ENCODE results near the gene PRDM16. TPM values are rescaled to one million over a fixed set of nuclear protein-coding genes. Genes with fewer than 3 reads are reported as not detected.

The PRDM16 gene
- total RNA-seq, 1 donor from 2014 or later, result 0.43 TPM

DNA sequence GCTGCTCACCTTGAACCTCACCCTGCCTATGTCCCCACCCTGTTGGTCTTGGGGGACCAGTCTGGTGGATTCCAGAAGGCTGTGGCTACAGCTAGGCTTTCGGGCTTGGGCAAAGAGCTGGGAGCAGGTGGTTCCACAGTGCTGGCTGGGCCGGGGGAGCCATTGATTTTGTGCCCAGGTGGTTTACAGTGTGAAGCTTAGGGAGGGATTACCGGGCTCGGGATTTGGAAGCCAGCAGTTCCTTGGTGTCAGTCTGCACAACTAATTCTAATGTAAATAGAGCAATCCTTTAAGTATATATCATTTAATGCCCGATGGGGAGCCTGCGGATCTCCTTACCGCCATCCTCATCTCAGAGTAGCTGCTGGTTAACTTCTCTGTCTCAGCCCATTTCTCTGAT, 38.2 kb downstream of the PRDM16 start:
- Mint-ChIP-seq H3K9me3 (ENCODE audit: unreplicated experiment) (peaks cover 4% of the 10 kb centered on the region), H3K27me3 (ENCODE audit: low read depth, unreplicated experiment) (peaks cover 41% of the 10 kb centered on the region), H3K4me3 (ENCODE audit: unreplicated experiment) (no peak overlapping the region), H3K4me1 (ENCODE audit: low read depth, unreplicated experiment) (no peaks in the 10 kb centered on the region), H3K27ac (ENCODE audit: unreplicated experiment) (no peak overlapping the region), H3K36me3 (ENCODE audit: low read depth, unreplicated experiment) (no peaks in the 10 kb centered on the region)
- TF ChIP-seq, protein P1, sequence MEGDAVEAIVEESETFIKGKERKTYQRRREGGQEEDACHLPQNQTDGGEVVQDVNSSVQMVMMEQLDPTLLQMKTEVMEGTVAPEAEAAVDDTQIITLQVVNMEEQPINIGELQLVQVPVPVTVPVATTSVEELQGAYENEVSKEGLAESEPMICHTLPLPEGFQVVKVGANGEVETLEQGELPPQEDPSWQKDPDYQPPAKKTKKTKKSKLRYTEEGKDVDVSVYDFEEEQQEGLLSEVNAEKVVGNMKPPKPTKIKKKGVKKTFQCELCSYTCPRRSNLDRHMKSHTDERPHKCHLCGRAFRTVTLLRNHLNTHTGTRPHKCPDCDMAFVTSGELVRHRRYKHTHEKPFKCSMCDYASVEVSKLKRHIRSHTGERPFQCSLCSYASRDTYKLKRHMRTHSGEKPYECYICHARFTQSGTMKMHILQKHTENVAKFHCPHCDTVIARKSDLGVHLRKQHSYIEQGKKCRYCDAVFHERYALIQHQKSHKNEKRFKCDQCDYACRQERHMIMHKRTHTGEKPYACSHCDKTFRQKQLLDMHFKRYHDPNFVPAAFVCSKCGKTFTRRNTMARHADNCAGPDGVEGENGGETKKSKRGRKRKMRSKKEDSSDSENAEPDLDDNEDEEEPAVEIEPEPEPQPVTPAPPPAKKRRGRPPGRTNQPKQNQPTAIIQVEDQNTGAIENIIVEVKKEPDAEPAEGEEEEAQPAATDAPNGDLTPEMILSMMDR (IDR thresholded peaks at IDR 0.05; ENCODE audit: insufficient read depth, low read depth, low read length), result no peak
- TF ChIP-seq EZH2 (IDR thresholded peaks at IDR 0.05; ENCODE audit: insufficient read depth, low read length), result no peak
- FAIRE-seq (no peak), DNase-seq (ENCODE audit: low read depth) (no peak)
- Histone ChIP-seq H2AFZ (ENCODE audit: low read depth, low read length) (no peak overlapping the region), H3K4me2 (ENCODE audit: low read length) (no peak overlapping the region), H3K79me2 (ENCODE audit: insufficient read depth, low read length) (peaks cover 19% of the 10 kb centered on the region), H3K36me3 (ENCODE audit: insufficient read depth, low read length) (no peaks in the 10 kb centered on the region), H3K27ac (ENCODE audit: low read depth, low read length) (no peak overlapping the region), H3K9me3 (ENCODE audit: insufficient read depth, low read depth, low read length) (no peaks in the 10 kb centered on the region), H3K9ac (ENCODE audit: low read length) (no peak overlapping the region), H3K4me3 (ENCODE audit: insufficient read depth, low read depth, low read length) (no peak overlapping the region), H3K4me1 (ENCODE audit: insufficient read depth, low read length) (peaks cover 10% of the 10 kb centered on the region), H4K20me1 (ENCODE audit: insufficient read depth, low read length) (peaks cover 71% of the 10 kb centered on the region), H3K27me3 (ENCODE audit: insufficient read depth, low read length) (no peaks in the 10 kb centered on the region)

DNA sequence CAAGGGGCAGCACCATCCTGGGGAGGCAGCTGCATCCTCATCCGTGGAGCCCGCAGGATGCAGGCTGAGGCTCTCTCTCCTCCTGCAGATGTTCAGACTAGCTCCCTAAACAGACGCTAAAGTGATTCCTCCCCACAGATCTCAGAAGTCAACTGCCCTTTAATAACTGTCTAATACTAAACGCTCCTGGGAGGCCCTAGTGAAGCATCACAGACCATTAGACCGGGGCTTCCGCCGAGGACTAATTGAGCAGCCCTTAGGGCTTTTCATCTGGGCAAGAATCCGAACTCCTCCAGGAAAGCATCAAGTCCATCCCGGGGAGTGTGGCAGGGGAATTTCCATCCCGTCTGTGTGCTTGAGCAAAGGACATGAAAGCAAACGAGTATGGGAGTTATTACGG, 40.4 kb downstream of the PRDM16 start:
- Histone ChIP-seq H3K79me2 (ENCODE audit: insufficient read depth, low read length) (peaks cover 20% of the 10 kb centered on the region), H3K4me3 (ENCODE audit: insufficient read depth, low read depth, low read length) (no peak overlapping the region), H3K36me3 (ENCODE audit: insufficient read depth, low read length) (no peaks in the 10 kb centered on the region), H3K27ac (ENCODE audit: low read depth, low read length) (no peak overlapping the region), H3K27me3 (ENCODE audit: insufficient read depth, low read length) (no peaks in the 10 kb centered on the region), H2AFZ (ENCODE audit: low read depth, low read length) (no peak overlapping the region), H4K20me1 (ENCODE audit: insufficient read depth, low read length) (peaks cover 63% of the 10 kb centered on the region), H3K4me1 (ENCODE audit: insufficient read depth, low read length) (peaks cover 6% of the 10 kb centered on the region), H3K4me2 (ENCODE audit: low read length) (no peak overlapping the region), H3K9ac (ENCODE audit: low read length) (no peak overlapping the region), H3K9me3 (ENCODE audit: insufficient read depth, low read depth, low read length) (no peaks in the 10 kb centered on the region)
- no peak for FAIRE-seq
- no peaks in the 10 kb centered on the region for H3K4me1 Mint-ChIP-seq (ENCODE audit: low read depth, unreplicated experiment)
- no peak for TF ChIP-seq EZH2 (IDR thresholded peaks at IDR 0.05; ENCODE audit: insufficient read depth, low read length)
- TF ChIP-seq, protein P1 (IDR thresholded peaks at IDR 0.05; ENCODE audit: insufficient read depth, low read depth, low read length), result no peak
- no peaks in the 10 kb centered on the region for H3K36me3 Mint-ChIP-seq (ENCODE audit: low read depth, unreplicated experiment)
- peaks cover 4% of the 10 kb centered on the region for H3K9me3 Mint-ChIP-seq (ENCODE audit: unreplicated experiment)
- H3K4me3 Mint-ChIP-seq (ENCODE audit: unreplicated experiment), result no peak overlapping the region
- DNase-seq (ENCODE audit: low read depth), result no peak
- peaks cover 25% of the 10 kb centered on the region for H3K27me3 Mint-ChIP-seq (ENCODE audit: low read depth, unreplicated experiment)
- H3K27ac Mint-ChIP-seq (ENCODE audit: unreplicated experiment), result no peak overlapping the region

DNA sequence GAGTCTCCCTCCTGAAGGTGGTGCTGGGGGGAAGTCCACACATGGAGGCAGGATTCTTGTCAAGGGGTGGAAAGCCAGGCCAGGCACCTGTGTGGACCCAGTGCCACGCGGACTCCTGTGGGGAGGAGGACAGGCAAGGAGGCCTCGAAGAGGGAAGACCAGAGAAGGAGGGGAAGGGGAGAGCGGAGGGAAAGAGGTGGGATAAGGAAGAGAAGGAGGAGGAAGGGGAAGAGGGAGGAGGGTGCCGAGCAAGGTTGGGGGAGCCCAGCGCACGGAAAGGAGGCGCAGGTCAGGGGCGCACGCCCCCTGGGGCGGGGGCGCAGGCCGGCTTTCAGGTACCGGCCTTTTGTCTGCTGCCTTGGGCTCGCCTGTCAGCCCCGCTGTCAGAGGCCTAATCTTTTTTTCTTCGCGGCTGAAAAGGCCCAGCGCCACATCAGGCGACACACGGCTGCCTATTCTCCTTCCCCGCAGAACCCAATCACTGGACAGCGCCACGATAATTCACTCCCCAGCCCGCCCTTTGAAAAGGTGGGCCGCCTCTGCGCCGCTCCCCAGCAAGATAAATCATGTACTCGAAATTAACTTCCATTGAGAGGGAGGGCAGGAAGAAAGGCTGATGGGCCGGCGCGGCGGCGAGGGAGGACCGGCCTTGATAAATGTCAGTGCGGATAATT, 42.5 kb downstream of the PRDM16 start:
- Mint-ChIP-seq H3K27ac (ENCODE audit: unreplicated experiment) (no peak overlapping the region), H3K4me1 (ENCODE audit: low read depth, unreplicated experiment) (no peaks in the 10 kb centered on the region), H3K36me3 (ENCODE audit: low read depth, unreplicated experiment) (no peaks in the 10 kb centered on the region), H3K27me3 (ENCODE audit: low read depth, unreplicated experiment) (peaks cover 30% of the 10 kb centered on the region), H3K4me3 (ENCODE audit: unreplicated experiment) (no peak overlapping the region), H3K9me3 (ENCODE audit: unreplicated experiment) (peaks cover 4% of the 10 kb centered on the region)
- TF ChIP-seq EZH2 (IDR thresholded peaks at IDR 0.05; ENCODE audit: insufficient read depth, low read length), result no peak
- TF ChIP-seq, protein P1 (IDR thresholded peaks at IDR 0.05; ENCODE audit: insufficient read depth, low read depth, low read length), result no peak
- no peaks in the 10 kb centered on the region for H3K9me3 ChIP-seq (ENCODE audit: insufficient read depth, low read depth, low read length)
- peaks cover 61% of the 10 kb centered on the region for H4K20me1 ChIP-seq (ENCODE audit: insufficient read depth, low read length)
- no peaks in the 10 kb centered on the region for H3K4me1 ChIP-seq (ENCODE audit: insufficient read depth, low read length)
- no peak overlapping the region for H3K4me3 ChIP-seq (ENCODE audit: insufficient read depth, low read depth, low read length)
- H3K27me3 ChIP-seq (ENCODE audit: insufficient read depth, low read length), result no peaks in the 10 kb centered on the region
- H3K27ac ChIP-seq (ENCODE audit: low read depth, low read length), result no peak overlapping the region
- no peak overlapping the region for H3K9ac ChIP-seq (ENCODE audit: low read length)
- FAIRE-seq, result no peak
- H2AFZ ChIP-seq (ENCODE audit: low read depth, low read length), result no peak overlapping the region
- DNase-seq (ENCODE audit: low read depth), result no peak
- no peak overlapping the region for H3K4me2 ChIP-seq (ENCODE audit: low read length)
- peaks cover 25% of the 10 kb centered on the region for H3K79me2 ChIP-seq (ENCODE audit: insufficient read depth, low read length)
- H3K36me3 ChIP-seq (ENCODE audit: insufficient read depth, low read length), result no peaks in the 10 kb centered on the region

Data from astrocyte (in vitro differentiated cells and primary cell).